ENCODE data around the gene ADGRA1. TPM values are rescaled to one million over a fixed set of nuclear protein-coding genes. Genes with fewer than 3 reads are reported as not detected.

Gene ADGRA1
- total and polyA plus RNA-seq, 2 experiments from 2014 or later = 0.23 to 0.52 TPM

DNA sequence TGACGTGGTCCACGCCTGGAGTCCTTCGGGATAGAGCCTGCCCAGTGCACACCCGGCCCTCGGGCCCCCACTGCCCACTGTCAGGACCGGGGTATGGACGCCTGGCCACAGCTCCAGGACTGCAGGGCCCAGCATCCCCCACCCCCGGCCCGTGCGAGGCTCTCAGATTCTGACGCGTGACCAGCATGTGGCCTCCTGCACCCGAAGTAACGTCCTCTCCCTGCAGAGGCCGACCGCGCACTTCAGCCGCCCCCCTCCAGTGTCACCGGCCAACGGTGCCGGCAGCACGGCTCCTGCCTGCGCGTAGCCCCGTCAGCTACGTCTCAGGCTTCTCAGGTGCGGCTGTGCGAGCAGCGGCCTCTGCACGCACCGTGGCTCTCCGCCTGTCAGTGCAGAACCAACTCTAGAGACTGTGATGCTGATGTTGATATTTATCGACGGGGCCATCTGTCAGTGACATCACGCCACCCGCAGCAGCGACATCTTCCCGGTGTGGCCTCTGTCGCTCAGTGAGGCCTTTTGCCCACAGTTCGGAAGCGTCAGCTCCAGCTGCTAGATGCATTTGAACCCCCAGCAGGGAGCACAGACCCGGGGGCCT lies 40.1 kb upstream of the ADGRA1 start:
- peaks cover 10% of the 10 kb centered on the region for H3K27me3 Mint-ChIP-seq (ENCODE audit: insufficient read depth, low read depth, poor library complexity)
- Histone ChIP-seq H4K20me1 (replicated peaks; ENCODE audit: insufficient read depth) (no peaks in the 10 kb centered on the region), H3K4me2 (no peak overlapping the region), H3K4me1 (ENCODE audit: insufficient read depth) (no peaks in the 10 kb centered on the region), H3K27ac (ENCODE audit: low read depth) (no peak overlapping the region), H3K36me3 (ENCODE audit: insufficient read depth) (no peaks in the 10 kb centered on the region; the same call in 1 of the 2 replicates), H3F3A (replicated peaks; ENCODE audit: low read depth) (no peaks in the 10 kb centered on the region), H3K4me3 (no peak overlapping the region), H3K79me2 (replicated peaks; ENCODE audit: insufficient read depth) (no peaks in the 10 kb centered on the region), H2AFZ (no peak overlapping the region), H3K27me3 (ENCODE audit: insufficient read depth) (no peaks in the 10 kb centered on the region), H3K9me2 (ENCODE audit: insufficient read depth) (no peaks in the 10 kb centered on the region)
- no peaks in the 10 kb centered on the region for H3K36me3 Mint-ChIP-seq (ENCODE audit: low read depth)
- TF ChIP-seq, protein P1, sequence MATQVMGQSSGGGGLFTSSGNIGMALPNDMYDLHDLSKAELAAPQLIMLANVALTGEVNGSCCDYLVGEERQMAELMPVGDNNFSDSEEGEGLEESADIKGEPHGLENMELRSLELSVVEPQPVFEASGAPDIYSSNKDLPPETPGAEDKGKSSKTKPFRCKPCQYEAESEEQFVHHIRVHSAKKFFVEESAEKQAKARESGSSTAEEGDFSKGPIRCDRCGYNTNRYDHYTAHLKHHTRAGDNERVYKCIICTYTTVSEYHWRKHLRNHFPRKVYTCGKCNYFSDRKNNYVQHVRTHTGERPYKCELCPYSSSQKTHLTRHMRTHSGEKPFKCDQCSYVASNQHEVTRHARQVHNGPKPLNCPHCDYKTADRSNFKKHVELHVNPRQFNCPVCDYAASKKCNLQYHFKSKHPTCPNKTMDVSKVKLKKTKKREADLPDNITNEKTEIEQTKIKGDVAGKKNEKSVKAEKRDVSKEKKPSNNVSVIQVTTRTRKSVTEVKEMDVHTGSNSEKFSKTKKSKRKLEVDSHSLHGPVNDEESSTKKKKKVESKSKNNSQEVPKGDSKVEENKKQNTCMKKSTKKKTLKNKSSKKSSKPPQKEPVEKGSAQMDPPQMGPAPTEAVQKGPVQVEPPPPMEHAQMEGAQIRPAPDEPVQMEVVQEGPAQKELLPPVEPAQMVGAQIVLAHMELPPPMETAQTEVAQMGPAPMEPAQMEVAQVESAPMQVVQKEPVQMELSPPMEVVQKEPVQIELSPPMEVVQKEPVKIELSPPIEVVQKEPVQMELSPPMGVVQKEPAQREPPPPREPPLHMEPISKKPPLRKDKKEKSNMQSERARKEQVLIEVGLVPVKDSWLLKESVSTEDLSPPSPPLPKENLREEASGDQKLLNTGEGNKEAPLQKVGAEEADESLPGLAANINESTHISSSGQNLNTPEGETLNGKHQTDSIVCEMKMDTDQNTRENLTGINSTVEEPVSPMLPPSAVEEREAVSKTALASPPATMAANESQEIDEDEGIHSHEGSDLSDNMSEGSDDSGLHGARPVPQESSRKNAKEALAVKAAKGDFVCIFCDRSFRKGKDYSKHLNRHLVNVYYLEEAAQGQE (IDR thresholded peaks at IDR 0.05; ENCODE audit: unreplicated experiment) = no peak
- TF ChIP-seq, protein P2, sequence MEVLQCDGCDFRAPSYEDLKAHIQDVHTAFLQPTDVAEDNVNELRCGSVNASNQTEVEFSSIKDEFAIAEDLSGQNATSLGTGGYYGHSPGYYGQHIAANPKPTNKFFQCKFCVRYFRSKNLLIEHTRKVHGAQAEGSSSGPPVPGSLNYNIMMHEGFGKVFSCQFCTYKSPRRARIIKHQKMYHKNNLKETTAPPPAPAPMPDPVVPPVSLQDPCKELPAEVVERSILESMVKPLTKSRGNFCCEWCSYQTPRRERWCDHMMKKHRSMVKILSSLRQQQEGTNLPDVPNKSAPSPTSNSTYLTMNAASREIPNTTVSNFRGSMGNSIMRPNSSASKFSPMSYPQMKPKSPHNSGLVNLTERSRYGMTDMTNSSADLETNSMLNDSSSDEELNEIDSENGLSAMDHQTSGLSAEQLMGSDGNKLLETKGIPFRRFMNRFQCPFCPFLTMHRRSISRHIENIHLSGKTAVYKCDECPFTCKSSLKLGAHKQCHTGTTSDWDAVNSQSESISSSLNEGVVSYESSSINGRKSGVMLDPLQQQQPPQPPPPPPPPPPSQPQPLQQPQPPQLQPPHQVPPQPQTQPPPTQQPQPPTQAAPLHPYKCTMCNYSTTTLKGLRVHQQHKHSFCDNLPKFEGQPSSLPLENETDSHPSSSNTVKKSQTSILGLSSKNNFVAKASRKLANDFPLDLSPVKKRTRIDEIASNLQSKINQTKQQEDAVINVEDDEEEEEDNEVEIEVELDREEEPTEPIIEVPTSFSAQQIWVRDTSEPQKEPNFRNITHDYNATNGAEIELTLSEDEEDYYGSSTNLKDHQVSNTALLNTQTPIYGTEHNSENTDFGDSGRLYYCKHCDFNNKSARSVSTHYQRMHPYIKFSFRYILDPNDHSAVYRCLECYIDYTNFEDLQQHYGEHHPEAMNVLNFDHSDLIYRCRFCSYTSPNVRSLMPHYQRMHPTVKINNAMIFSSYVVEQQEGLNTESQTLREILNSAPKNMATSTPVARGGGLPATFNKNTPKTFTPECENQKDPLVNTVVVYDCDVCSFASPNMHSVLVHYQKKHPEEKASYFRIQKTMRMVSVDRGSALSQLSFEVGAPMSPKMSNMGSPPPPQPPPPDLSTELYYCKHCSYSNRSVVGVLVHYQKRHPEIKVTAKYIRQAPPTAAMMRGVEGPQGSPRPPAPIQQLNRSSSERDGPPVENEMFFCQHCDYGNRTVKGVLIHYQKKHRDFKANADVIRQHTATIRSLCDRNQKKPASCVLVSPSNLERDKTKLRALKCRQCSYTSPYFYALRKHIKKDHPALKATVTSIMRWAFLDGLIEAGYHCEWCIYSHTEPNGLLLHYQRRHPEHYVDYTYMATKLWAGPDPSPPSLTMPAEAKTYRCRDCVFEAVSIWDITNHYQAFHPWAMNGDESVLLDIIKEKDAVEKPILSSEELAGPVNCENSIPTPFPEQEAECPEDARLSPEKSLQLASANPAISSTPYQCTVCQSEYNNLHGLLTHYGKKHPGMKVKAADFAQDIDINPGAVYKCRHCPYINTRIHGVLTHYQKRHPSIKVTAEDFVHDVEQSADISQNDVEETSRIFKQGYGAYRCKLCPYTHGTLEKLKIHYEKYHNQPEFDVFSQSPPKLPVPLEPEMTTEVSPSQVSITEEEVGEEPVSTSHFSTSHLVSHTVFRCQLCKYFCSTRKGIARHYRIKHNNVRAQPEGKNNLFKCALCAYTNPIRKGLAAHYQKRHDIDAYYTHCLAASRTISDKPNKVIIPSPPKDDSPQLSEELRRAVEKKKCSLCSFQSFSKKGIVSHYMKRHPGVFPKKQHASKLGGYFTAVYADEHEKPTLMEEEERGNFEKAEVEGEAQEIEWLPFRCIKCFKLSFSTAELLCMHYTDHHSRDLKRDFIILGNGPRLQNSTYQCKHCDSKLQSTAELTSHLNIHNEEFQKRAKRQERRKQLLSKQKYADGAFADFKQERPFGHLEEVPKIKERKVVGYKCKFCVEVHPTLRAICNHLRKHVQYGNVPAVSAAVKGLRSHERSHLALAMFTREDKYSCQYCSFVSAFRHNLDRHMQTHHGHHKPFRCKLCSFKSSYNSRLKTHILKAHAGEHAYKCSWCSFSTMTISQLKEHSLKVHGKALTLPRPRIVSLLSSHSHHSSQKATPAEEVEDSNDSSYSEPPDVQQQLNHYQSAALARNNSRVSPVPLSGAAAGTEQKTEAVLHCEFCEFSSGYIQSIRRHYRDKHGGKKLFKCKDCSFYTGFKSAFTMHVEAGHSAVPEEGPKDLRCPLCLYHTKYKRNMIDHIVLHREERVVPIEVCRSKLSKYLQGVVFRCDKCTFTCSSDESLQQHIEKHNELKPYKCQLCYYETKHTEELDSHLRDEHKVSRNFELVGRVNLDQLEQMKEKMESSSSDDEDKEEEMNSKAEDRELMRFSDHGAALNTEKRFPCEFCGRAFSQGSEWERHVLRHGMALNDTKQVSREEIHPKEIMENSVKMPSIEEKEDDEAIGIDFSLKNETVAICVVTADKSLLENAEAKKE (CRISPR knock-in tag; IDR thresholded peaks at IDR 0.05) = no peak
- TF ChIP-seq STAT1 (IDR thresholded peaks at IDR 0.05; ENCODE audit: unreplicated experiment) = no peak
- TF ChIP-seq EZH2 (IDR thresholded peaks at IDR 0.05; ENCODE audit: low read depth, unreplicated experiment) = no peak
- no peak for TF ChIP-seq JUNB (IDR thresholded peaks at IDR 0.05; ENCODE audit: unreplicated experiment)
- no peak for TF ChIP-seq ZNF331 (CRISPR knock-in tag; IDR thresholded peaks at IDR 0.05; ENCODE audit: low read depth)
- TF ChIP-seq, protein P3, sequence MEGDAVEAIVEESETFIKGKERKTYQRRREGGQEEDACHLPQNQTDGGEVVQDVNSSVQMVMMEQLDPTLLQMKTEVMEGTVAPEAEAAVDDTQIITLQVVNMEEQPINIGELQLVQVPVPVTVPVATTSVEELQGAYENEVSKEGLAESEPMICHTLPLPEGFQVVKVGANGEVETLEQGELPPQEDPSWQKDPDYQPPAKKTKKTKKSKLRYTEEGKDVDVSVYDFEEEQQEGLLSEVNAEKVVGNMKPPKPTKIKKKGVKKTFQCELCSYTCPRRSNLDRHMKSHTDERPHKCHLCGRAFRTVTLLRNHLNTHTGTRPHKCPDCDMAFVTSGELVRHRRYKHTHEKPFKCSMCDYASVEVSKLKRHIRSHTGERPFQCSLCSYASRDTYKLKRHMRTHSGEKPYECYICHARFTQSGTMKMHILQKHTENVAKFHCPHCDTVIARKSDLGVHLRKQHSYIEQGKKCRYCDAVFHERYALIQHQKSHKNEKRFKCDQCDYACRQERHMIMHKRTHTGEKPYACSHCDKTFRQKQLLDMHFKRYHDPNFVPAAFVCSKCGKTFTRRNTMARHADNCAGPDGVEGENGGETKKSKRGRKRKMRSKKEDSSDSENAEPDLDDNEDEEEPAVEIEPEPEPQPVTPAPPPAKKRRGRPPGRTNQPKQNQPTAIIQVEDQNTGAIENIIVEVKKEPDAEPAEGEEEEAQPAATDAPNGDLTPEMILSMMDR (conservative IDR thresholded peaks at IDR 0.05; ENCODE audit: low read depth in 2 of 2) = no peak
- TF ChIP-seq EZH2phosphoT487 (IDR thresholded peaks at IDR 0.05; ENCODE audit: unreplicated experiment) = no peak
- TF ChIP-seq, protein P4, sequence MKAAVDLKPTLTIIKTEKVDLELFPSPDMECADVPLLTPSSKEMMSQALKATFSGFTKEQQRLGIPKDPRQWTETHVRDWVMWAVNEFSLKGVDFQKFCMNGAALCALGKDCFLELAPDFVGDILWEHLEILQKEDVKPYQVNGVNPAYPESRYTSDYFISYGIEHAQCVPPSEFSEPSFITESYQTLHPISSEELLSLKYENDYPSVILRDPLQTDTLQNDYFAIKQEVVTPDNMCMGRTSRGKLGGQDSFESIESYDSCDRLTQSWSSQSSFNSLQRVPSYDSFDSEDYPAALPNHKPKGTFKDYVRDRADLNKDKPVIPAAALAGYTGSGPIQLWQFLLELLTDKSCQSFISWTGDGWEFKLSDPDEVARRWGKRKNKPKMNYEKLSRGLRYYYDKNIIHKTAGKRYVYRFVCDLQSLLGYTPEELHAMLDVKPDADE (IDR thresholded peaks at IDR 0.05) = no peak
- TF ChIP-seq ZNF114 (CRISPR knock-in tag; IDR thresholded peaks at IDR 0.05) = no peak
- TF ChIP-seq NANOG (IDR thresholded peaks at IDR 0.05; ENCODE audit: borderline replicate concordance) = no peak
- TF ChIP-seq CREB1 (CRISPR knock-in tag; IDR thresholded peaks at IDR 0.05; ENCODE audit: low read depth) = no peak
- TF ChIP-seq POLR2AphosphoS5 (IDR thresholded peaks at IDR 0.05; ENCODE audit: low read depth) = no peak
- no peak for ATAC-seq
- no peak for DNase-seq (ENCODE audit: low spot score)
- no peak overlapping the region for H3K4me3 Mint-ChIP-seq
- H3K9me3 Mint-ChIP-seq = no peaks in the 10 kb centered on the region
- peaks cover 7% of the 10 kb centered on the region; the same call in 2 of the 3 replicates for H3K4me1 Mint-ChIP-seq
- H3K27ac Mint-ChIP-seq = no peak overlapping the region
